ENCODE data around the gene ZDHHC5.
"Not testable (repeated sequence)": the region's sequence is repeated elsewhere in the genome, so short reads cannot be mapped to it uniquely, and the experiment has no call there.

ZDHHC5 gene

GRCh38 chr11:57698843-57699365 lies 31.0 kb downstream of the ZDHHC5 start:
- no peak overlapping the region for H3K4me2 ChIP-seq
- no peak for TF ChIP-seq Cebpa-rat (IDR thresholded peaks at IDR 0.05)
- H4K20me1 ChIP-seq, result peaks cover 0 to 68% (median 37%) of the 10 kb centered on the region in 11 experiments; a peak in 18 of 22 replicates
- H3K27ac ChIP-seq, result no peak overlapping the region
- no peaks in the 10 kb centered on the region for H3K27me3 ChIP-seq
- peaks cover 95 to 100% (median 99%) of the 10 kb centered on the region in 11 experiments for H3K36me3 ChIP-seq
- H3K9me3 ChIP-seq (replicated peaks in 1 of 11), result no peaks in the 10 kb centered on the region
- no peak overlapping the region for H3K4me3 ChIP-seq
- no peaks in the 10 kb centered on the region for H3K4me1 ChIP-seq
- no peak overlapping the region; a peak in 1 of 22 replicates for H3K9ac ChIP-seq

- Histone ChIP-seq H3K27ac (no peak overlapping the region), H3K9ac (no peak overlapping the region), H3K27me3 (no peaks in the 10 kb centered on the region), H3K9me3 (replicated peaks in 1 of 11) (no peaks in the 10 kb centered on the region), H4K20me1 (peaks cover 0 to 69% (median 44%) of the 10 kb centered on the region in 11 experiments; a peak in 19 of 22 replicates), H3K4me3 (no peak overlapping the region), H3K4me2 (no peak overlapping the region), H3K4me1 (no peaks in the 10 kb centered on the region), H3K36me3 (peaks cover 95 to 100% (median 99%) of the 10 kb centered on the region in 11 experiments)
- no peak for TF ChIP-seq Cebpa-rat (IDR thresholded peaks at IDR 0.05)
These were observed 31.9 kb downstream of the ZDHHC5 start for GRCh38 chr11:57699813-57700212.

- Histone ChIP-seq H3K27me3 (no peaks in the 10 kb centered on the region), H3K36me3 (peaks cover 92 to 100% (median 99%) of the 10 kb centered on the region in 11 experiments), H3K9me3 (replicated peaks in 1 of 11) (no peaks in the 10 kb centered on the region), H3K27ac (no peak overlapping the region), H3K4me1 (no peaks in the 10 kb centered on the region), H3K4me3 (no peak overlapping the region), H3K9ac (no peak overlapping the region), H3K4me2 (no peak overlapping the region), H4K20me1 (peaks cover 0 to 68% (median 46%) of the 10 kb centered on the region in 11 experiments; a peak in 19 of 22 replicates)
- TF ChIP-seq Cebpa-rat (IDR thresholded peaks at IDR 0.05), result no peak
These were observed 32.5 kb downstream of the ZDHHC5 start for GRCh38 chr11:57700425-57700824.

GRCh38 chr11:57703341-57703740 lies 35.4 kb downstream of the ZDHHC5 start:
- Histone ChIP-seq H3K4me1 (peaks cover 0 to 7% (median 0%) of the 10 kb centered on the region in 10 experiments; a peak in 1 of 20 replicates), H3K27me3 (no peaks in the 10 kb centered on the region), H3K4me2 (no peak overlapping the region), H4K20me1 (peaks cover 0 to 78% (median 54%) of the 10 kb centered on the region in 11 experiments; a peak in 20 of 22 replicates), H3K27ac (no peak overlapping the region), H3K4me3 (no peak overlapping the region), H3K36me3 (peaks cover 80 to 99% (median 86%) of the 10 kb centered on the region in 11 experiments), H3K9ac (peak overlapping the region in 1 of 11 experiments; percentile 2; a peak in 1 of 22 replicates), H3K9me3 (replicated peaks in 1 of 11) (no peaks in the 10 kb centered on the region)
- no peak for TF ChIP-seq Cebpa-rat (IDR thresholded peaks at IDR 0.05)

GRCh38 chr11:57704932-57705331 lies 37.0 kb downstream of the ZDHHC5 start:
- H3K4me2 ChIP-seq, result no peak overlapping the region
- peaks cover 72 to 96% (median 84%) of the 10 kb centered on the region in 11 experiments for H3K36me3 ChIP-seq
- H3K9me3 ChIP-seq (replicated peaks in 1 of 11), result no peaks in the 10 kb centered on the region
- H3K27me3 ChIP-seq, result no peaks in the 10 kb centered on the region
- TF ChIP-seq Cebpa-rat (IDR thresholded peaks at IDR 0.05), result no peak
- H3K4me3 ChIP-seq, result no peak overlapping the region
- H3K4me1 ChIP-seq, result peaks cover under 1 to 22% (median 4%) of the 10 kb centered on the region in 10 experiments; a peak in 15 of 20 replicates
- H4K20me1 ChIP-seq, result peaks cover 0 to 82% (median 48%) of the 10 kb centered on the region in 11 experiments; a peak in 18 of 22 replicates
- H3K9ac ChIP-seq, result no peak overlapping the region
- no peak overlapping the region for H3K27ac ChIP-seq

GRCh38 chr11:57705432-57705831 lies 37.5 kb downstream of the ZDHHC5 start:
- H3K9ac ChIP-seq; H3K27ac ChIP-seq; H3K9me3 ChIP-seq (replicated peaks in 1 of 11); H3K4me3 ChIP-seq; H3K4me2 ChIP-seq; H3K27me3 ChIP-seq: not testable (repeated sequence)
- peaks cover 5 to 27% (median 9%) of the 10 kb centered on the region in 10 experiments; a peak in 18 of 20 replicates for H3K4me1 ChIP-seq
- peaks cover 0 to 85% (median 48%) of the 10 kb centered on the region in 11 experiments; a peak in 18 of 22 replicates for H4K20me1 ChIP-seq
- peaks cover 67 to 95% (median 79%) of the 10 kb centered on the region in 11 experiments for H3K36me3 ChIP-seq

- peaks cover 31 to 56% (median 35%) of the 10 kb centered on the region in 10 experiments for H3K4me1 ChIP-seq
- TF ChIP-seq Cebpa-rat (IDR thresholded peaks at IDR 0.05), result peak in 5 of 11 experiments; percentile 24 to 55 (median 43); a peak in 4 of 22 replicates
- H3K4me3 ChIP-seq, result no peak overlapping the region
- no peak overlapping the region for H3K27ac ChIP-seq
- H3K9ac ChIP-seq, result peak overlapping the region in 2 of 11 experiments; percentile 1 to 87; a peak in 2 of 22 replicates
- peaks cover 0 to 84% (median 33%) of the 10 kb centered on the region in 11 experiments; a peak in 18 of 22 replicates for H4K20me1 ChIP-seq
- peaks cover 27 to 69% (median 40%) of the 10 kb centered on the region in 11 experiments for H3K36me3 ChIP-seq
- peak overlapping the region in 8 of 11 experiments; percentile 87 to 97 (median 92); a peak in 7 of 22 replicates for H3K4me2 ChIP-seq
- H3K9me3 ChIP-seq (replicated peaks in 1 of 11), result peaks cover 0 to 6% (median 4%) of the 10 kb centered on the region in 11 experiments; a peak in 7 of 22 replicates
- no peaks in the 10 kb centered on the region for H3K27me3 ChIP-seq
These were observed 42.0 kb downstream of the ZDHHC5 start for GRCh38 chr11:57709802-57710367.

- H3K27me3 ChIP-seq, result no peaks in the 10 kb centered on the region
- TF ChIP-seq Cebpa-rat (IDR thresholded peaks at IDR 0.05), result no peak
- H3K4me3 ChIP-seq, result peak within 1 kb of the TSS; percentile 83 to 98 (median 92)
- peaks cover 16 to 55% (median 31%) of the 10 kb centered on the region in 11 experiments; a peak in 21 of 22 replicates for H3K36me3 ChIP-seq
- H3K27ac ChIP-seq, result peak within 1 kb of the TSS; percentile 77 to 95 (median 90)
- H3K9me3 ChIP-seq (replicated peaks in 1 of 11), result peaks cover 0 to 12% (median 9%) of the 10 kb centered on the region in 11 experiments; a peak in 9 of 22 replicates
- H3K4me2 ChIP-seq, result peak within 1 kb of the TSS; percentile 91 to 100 (median 97)
- peak within 1 kb of the TSS; percentile 86 to 96 (median 92) for H3K9ac ChIP-seq
- H4K20me1 ChIP-seq, result peaks cover 0 to 72% (median 28%) of the 10 kb centered on the region in 11 experiments; a peak in 18 of 22 replicates
- H3K4me1 ChIP-seq, result peaks cover 31 to 57% (median 35%) of the 10 kb centered on the region in 10 experiments
These were observed 43.7 kb downstream of the ZDHHC5 start, which contains the start of gene MED19 for GRCh38 chr11:57711414-57712255. MED19 (minus strand) TSS chr11:57712215; CDS start chr11:57712179, 36 bp downstream.

All from BLaER1 treated with 17β-estradiol and CSF1 and Interleukin-3, amounts not matched to agents 10 nM and 100 nM (cell line).